HG02642 (cell line): ENCODE measurements around the gene C19orf81.

ENCODE experiments used
- ATAC-seq: cut with Tn5 transposase; IDR thresholded peaks from one replicate; pipeline ENCODE4 v1.9.1; 2021; ENCODE audit warnings: mild to moderate bottlenecking; ENCODE audit not compliant: unreplicated experiment, poor library complexity

The C19orf81 gene

DNA sequence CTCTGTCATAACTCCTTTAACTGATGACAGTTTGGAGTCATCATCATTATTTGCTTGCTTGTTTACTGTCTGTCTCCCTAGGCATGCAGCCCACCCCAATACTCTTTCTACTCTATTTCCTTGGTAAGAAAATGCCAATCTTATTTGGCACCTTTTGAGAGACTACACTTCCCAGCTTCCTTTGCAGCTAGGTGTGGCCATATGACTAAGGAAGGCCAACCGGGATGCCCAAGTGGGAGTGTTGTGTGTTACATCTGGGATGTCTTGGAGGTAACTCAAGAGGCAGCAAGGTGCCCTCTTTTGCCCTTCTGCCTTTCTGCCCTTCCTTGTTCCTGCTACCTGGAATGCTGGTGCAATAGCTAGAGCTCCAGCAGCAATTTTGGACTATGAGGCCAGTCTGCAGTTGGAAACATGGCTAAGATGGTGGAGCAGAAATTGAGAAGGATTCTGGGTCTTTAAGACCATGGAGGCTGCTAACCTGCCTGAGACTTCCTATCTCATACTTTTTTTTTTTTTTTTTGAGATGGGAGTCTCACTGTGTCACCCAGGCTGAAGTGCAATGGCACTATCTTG is 27.5 kb downstream of the C19orf81 start:
- ATAC-seq = no peak

DNA sequence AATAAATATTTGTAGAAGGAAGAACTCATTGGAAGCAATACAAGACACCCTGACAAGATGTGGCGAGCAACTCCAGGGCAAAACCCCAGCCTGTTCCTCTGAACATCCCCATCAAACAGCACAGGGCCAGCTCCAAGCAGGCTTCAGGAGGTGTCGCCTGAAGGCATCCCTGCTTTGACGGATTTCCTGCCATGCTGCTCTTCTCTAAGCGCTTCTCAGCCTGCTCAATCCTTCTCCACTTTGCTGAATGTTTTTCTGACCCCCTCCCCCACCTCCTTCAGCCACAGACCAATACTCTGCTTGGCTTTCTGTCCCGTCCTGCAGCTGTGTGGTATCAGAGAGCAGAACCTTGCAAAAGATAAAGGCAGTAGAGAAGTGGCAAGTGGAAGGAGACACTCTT is 28.4 kb downstream of the C19orf81 start:
- ATAC-seq = no peak

DNA sequence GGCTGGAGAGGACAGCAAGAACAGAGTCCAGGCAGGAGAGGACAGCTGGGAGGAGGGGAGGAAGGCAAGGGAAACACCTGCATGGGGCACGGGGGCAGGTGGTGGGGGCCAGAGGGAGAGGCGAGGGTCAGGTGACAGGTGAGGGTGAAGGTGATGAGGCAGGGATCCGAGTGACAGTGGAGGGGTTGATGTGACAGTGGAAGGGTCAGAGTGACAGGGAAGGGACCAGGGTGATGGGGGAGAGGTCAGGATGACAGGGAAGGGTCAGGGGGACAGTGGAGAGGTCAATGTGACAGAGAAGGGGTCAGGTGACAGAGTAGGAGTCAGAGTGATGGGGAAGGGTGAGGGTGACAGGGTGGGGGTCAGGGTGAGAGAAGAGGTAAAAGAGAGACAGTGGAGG is 29.1 kb downstream of the C19orf81 start:
- no peak for ATAC-seq

DNA sequence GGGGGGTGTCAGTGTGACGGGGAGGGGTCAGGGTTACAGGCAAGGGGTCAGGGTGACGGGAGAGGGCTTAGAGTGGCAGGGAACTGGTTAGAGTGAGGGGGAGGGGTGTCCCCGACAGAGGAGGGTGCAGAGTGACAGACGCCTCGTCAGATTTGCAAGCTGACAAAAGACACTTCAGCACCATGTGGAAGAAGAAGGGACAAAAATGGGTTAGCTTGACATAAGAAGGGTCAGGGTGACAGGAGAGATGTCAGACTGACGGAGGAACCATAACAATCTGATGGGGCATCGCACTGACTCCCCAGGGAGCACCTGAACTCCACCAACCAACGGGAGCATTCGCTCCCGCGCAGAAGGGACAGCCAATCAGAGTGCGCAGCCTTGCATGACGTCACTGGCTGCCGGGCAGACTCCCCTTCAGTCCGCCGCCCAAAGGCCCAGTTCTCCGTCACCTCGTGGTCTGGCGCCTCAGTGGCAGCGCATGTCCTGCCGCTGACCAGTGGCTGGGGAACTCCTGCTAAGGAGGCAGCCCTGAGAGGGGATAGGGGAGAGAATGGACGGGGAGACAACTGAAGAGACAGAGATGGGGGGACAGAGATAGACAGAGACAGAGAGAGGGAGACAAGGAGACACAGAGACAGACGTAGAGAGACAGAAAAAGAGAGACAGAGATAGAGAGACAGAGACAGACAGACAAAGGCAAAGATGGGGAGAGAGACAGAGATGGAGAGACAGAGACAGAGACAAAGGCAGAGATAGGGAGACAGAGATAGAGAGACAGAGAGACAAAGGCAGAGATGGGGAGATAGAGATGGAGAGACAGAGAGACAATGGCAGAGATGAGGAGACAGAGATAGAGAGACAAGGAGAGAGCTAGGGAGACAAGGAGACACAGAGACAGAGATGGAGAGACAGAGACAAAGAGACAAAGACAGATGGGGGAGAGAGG is 30.2 kb downstream of the C19orf81 start:
- ATAC-seq = peak; percentile 81

DNA sequence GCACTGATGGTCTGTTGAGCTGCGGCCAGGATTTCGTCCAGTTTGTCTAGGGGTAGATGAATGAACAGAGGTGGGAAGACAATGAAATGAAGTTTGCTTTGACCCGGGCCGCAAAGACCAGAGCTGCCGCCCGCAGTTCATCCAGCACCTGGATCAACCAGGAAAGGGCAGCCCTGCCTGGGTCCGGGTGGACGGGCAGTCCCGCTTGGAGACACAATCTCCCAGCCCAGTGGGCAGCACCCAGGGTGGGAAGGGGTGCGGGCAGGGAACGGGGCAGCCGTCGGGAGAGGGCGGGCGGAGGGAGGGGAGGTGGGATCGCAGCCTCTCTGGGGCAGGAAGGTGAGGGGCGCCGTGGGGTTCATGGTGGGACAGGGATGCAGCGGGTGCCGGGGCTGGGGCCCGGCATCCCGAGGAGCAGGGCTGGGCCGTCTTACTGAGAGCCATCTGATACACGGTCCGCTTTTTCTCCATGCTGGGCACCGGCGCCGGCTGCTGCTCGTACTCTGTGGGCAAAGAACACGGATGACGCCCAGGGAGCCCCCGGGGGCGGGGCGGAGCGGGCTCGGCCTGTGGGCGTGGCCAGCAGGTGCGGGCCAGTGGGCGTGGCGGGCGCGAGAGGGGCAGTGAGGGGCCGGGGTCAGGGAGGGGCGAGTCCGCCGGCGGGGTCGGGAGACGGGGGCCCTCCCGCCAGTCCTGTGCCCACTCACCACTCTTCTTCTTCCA is 37.2 kb downstream of the C19orf81 start:
- no peak for ATAC-seq

DNA sequence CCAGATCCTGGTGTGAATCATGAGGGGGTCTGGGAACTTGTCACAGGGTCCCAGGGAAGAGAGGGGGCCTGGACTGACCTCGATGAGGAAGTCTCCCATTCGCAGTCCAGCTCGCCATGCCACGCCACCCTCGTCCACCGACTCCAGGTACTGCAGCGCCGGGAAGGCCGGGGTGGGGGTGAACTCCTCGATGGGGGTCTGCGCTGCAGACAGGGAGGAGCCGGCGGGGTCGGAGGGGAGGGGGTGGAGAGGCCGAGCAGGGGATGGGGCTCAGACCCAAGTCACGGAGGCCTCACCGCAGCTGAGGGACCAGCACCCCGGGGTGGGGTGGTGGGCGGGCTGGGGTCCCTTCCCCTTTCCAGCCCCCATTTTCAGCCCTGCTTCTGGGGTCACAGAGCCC is 39.5 kb downstream of the C19orf81 start:
- ATAC-seq = no peak

DNA sequence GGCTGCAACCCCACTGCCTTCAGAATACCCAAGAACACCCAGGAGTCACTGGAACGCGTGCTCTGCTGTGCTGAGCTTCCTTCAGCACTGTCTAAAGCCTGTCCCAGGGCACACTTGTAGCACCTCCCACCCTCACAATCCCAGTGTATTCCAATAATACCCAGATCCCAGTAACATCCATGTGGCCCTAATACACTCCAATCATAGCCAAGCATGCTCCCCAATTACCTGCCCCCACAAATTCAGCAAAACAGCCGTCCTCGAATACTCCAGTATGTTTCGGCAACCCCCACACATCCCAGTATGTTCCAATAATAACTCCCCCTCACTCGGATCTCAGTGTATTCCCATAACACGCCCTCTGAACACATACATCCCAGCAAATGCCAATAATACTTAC is 41.2 kb downstream of the C19orf81 start:
- ATAC-seq = no peak

DNA sequence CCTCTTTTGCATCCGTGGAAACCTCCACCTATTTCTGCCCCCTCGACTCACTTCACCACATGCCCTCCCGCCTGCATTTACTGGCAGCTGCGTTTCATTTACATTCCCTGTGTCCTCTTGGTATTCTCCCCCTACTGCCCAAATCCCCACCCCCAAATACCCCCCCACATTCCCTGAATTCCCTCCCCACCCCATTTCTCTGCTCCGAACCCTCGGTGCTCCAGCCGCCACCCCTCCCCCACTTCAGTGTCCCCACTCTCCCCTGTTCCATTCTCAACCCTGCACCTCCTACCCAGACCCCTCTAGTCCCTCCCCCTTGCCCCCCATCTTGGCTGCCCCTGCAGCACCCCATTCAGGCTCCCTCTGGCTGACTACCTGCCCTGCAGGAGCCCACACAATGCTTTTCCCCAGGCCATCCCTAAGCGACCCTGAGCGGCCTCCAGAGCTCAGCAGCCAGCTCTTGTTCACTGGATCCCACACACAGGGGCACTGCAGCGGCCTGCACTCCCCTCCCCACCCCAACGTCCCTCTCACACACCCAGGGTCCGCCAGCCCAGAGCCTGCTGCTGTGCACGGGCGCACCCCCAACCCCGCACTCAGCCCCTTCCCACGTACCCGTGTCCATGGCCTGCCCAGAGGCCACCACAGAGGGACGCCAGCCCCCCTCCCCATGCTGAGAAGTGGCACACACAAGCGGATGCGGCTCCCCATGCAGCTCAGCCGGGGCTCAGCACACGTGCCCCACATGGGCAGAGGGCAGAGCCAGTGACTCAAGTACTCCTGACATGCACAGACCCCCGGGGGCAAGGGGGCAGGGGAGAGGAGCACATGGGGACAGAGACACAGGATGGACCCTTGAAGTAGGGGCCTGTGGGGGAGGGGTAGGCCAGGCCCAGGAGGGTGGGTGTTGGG is 44.1 kb downstream of the C19orf81 start:
- ATAC-seq = no peak

DNA sequence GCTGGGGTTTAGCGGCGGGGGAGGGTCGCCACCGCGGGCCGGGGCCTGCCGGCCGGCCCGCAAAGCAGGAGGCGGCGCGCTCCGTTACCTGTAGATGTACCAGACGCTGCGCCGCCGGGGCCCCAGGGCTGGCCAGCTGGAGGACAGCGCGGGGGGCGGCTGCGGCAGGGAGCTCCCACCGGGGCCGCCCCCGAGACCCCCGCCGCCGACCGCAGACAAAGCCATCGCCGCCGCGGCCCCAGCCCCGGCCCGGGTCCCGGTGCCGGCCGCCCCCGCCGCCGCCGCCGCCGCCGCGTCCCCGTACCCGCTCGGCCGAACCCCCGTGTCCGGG is 45.5 kb downstream of the C19orf81 start:
- no peak for ATAC-seq

DNA sequence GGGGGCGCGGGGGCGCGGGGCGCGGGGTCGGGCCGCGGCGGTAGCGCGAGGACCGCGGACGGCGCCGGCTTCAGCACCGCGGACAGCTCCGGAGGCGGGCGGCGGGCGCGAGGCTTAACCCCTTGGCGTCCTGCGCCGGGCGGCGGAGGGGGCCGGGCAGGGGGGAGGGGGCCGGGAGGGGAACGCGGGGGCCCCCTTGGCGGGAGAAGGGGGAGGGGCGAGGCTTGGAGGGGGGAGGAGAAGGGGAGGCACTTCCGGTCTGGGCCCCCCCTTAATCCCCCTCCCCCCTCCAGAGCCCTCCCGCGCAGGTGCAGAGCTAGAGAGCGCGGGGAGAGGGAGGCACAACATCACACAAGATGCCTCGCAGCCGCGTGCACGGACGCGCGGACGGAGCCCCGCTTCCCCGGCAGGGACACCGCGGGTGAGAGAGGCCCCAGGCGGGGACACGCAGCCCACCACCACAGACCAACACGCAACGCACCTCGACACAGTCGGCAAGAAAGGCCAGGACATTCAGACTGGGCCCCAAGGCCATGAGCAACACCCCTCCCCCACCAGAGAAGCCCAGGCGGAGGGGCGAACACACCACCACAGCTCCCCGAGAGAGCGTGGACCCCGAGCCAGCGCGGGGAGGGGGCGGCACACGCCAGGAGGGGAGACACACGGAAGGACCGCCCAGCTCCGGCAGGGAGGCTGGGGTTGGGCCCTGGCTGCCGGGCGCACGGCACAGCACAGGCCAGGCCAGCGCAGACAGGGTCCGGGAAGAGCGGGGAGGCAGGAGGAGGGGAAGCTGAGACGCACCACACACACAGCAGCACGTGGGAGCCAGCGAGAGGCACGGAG is 46.2 kb downstream of the C19orf81 start:
- no peak for ATAC-seq

DNA sequence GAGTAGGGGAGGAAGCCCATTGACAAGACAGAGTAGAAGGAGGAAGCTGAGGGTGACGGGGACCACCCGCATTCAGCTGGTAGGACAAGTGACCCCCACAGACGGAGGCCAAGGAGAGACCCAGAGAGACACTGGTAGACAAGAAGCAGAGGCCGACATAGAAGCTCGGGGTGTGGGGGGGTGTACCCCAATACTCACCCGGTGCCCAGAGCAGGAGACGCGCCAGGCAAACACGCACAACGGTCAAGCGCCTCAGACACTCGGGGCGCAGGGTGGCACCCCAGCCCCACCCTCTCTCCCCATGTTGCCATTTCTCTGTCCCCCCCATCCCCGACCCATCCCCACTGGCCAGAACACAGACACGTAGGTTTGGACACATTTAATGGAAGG is 46.8 kb downstream of the C19orf81 start:
- ATAC-seq = no peak

DNA sequence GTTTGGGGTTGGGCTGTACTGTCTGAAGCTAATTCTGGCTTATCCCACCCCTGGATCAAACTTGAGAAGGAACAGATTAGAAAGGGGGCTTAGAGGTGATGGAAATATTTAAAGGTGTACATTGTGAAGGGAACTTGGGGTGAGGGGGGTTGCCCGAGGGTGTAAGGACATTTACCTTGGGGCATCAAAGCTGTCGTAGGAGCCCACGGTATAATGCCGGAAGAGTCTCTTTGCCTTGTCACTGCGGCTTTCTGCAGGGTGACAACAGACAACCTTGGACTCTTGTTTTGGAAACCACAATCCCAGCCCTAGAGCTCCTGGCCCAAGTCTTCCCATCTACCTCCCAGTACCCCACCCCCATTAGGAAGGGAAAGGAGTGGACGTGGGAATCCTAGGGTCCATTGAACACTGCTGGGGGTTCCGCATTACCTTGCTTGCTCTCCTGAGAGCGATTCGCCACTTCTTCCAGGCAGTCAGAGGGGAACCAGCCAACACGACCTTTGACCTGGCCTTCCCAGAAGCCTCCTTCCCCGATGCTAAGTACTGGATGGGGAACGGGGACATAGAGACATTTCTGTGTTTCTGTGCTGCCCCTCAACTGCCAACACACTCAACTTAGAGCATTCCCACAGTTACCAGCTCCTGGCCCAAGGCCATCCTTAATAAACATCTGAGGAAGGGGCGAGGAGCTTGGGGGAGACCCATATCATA is 48.3 kb downstream of the C19orf81 start:
- ATAC-seq = no peak

DNA sequence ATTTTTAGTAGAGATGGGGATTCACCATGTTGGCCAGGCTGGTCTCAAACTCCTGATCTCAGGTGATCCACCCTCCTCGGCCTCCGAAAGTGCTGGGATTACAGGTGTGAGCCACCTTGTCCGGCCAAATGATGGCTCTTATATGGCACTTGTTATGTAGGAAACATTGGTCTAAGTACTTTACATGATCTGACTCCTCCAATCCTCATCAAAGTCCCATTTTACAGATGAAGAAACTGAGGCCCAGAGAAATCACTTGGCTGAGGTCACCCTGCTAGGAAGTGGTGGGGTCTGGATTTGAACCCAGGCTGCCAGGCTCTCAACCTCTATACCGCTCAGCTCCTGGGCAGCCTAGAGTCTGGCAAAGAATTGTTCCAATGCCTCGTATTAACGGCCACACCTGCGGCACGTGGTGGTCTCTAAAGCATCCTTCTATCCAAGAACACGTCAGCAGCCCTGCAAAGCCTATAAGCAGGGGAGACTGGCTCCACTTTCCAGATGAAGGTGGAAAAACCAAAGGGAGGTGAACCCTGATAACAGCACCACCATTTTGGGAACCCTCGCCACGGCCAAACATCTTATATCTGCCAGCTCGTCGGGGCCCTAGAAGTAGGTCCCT is 52.2 kb downstream of the C19orf81 start:
- no peak for ATAC-seq

DNA sequence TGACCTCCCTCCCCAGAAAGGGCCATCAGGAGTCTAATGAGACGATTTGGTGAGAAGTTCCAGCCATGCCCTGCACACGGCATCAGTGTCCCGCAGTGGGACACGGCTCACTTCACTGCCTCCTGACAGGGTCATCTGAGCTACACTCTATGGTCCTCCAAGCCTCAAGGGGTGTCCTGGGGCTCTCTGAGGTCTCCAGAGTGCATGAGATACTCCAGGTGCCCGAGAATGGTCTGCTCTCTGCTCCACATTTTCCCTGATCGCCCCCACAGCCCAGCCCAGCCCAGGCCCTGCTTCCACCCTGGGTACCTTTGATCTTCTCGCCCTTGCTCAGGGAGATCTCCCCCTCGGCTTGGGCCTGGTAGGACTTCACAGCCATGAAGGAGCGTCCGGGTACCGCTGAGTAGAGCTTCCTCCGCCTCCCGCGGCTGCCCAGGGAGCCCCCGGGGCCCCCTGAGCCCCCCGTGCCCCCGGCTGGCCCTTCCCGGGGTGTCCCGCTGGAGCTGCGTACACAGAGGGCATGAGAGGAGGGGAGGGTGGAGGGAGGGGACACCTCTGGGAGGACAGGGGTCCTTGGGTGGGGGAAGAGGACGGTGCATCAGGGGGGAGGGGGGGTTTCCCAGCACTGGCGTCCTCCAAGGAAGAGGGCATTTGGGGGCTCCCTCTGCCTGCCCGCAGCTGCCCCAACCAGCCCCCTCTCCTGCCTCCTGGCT is 53.1 kb downstream of the C19orf81 start:
- no peak for ATAC-seq

DNA sequence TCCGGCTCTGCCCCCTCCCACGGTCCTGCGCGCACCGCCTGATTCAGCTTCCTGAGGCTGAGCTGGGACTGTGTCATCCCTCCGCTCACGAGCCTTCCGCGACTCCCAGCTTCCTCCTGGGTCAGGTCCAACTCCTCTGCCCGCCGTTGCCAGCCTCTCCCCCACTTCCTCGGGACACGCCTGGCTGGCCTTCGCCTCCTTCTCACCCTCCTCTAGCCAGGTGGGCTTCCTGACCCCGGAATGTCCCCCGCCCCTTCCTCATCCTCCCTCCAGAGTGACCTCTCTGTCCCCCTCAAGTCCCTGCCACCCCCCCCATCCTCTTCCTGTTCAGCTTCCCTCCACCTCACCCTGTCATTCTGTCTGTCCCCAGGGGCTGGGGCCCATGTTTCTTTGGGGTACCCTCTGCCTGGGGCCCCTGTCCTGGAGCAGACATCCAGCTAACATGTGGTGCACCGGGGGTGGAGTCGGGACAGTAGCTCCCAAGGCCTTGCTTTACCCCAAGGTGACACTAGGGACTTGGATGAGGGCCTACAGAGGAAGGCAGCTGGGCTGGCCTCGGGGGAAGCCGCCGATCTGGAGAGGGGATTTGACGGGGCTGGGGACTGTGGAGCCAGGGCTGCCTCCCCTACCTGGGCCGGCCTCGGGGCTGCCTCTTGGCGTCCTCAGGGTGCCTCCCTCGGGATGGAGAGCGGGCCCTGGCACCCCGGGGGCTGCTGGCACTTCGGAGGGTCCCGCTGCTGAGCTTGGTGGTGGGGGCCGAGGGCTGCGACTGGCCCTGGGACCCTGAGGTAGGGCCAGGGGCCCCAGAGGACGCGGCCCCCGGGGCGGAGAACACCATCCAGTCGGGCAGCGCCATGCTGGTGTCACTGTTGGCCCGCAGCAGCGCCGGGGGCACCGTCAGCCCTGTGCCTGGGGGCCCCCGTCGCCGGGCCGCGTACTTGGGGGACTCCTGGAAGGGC is 53.9 kb downstream of the C19orf81 start:
- no peak for ATAC-seq

DNA sequence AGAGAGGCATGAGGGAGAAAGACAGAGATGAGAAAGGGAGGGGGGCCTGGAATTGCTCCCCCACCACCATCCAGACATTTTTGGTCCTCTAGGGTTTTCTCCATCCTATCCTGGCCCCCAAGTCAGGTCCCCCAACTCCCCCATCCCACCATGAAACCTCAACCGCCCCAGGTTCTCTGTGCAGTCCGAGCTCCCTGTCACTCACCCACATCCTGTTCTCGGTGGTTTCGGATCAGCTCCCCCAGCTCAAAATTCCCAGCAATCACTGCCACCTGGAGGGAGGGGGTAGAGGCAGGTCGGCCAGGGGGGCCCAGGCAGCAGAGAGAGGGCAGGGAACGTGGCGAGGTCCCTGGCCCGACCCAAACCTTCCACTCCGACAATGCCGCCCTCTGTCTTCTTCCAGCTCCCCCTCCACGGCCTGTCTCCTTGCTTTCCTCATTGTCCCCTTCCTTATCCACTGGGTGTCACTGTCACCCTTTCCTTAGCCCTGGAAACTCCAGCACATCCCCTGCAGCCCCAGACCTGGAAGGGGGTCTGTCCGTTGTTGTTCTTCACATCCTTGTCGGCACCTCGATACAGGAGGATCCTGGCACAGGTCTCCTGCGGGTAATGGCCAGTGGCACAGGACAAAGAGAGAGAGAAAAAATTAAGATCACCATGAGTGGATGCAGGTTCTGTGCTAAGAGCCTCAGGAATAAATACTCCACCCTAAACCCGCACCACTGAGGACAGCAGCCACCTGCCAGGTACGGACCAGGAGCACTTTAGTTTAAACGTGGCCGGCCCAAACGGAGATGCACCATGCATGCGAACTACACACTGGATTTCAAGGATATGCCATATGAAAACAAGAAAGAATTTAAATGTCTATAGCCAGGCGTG is 54.9 kb downstream of the C19orf81 start:
- ATAC-seq = no peak
